K562 (cell line): ENCODE data around the gene MYL4.
"Not testable (repeated sequence)": the region's sequence is repeated elsewhere in the genome, so short reads cannot be mapped to it uniquely, and the experiment has no call there.

Experiments
- ADNP ChIP-seq: fragments of 200-800 bp; sonication (Bioruptor generic); IDR thresholded peaks from 2 replicates; pipeline ENCODE4 v1.6.1; 2016; ENCODE audit warnings: missing genetic modification characterization, missing compliant biosample characterization
- FOXM1 ChIP-seq, 2 experiments: fragments of 450-650 bp in 1 of 2; sonication (generic) in 1 of 2; formaldehyde crosslinking in 1 of 2; IDR thresholded peaks; 2 replicates each; pipeline versions ENCODE4 v1.6.1 to v1.9.0; 2017 to 2022; ENCODE audit warnings: low read depth in 2 of 2, mild to moderate bottlenecking in 2 of 2, missing genetic modification reagents in 1 of 2, moderate library complexity in 1 of 2
- NFYB ChIP-seq: IDR thresholded peaks from 2 replicates; pipeline ENCODE4 v1.6.1; 2011; ENCODE audit warnings: mild to moderate bottlenecking, moderate library complexity; ENCODE audit not compliant: insufficient read length; ENCODE audit errors: extremely low read depth
- POLR2AphosphoS5 ChIP-seq: IDR thresholded peaks from 2 replicates; pipeline ENCODE4 v1.6.1; 2011; ENCODE audit warnings: mild to moderate bottlenecking, low read depth, low read length, moderate library complexity; ENCODE audit not compliant: control insufficient read depth, insufficient read depth
- ZNF253 ChIP-seq: fragments of 250-450 bp; sonication (Bioruptor Pico); conservative IDR thresholded peaks from 2 replicates; pipeline ENCODE4 v1.6.1; 2021; ENCODE audit warnings: mild to moderate bottlenecking
- TF ChIP-seq, protein P1 (sequence below), 3 experiments: IDR thresholded peaks in 2 of 3; conservative IDR thresholded peaks in 1 of 3; 2 replicates each; pipeline ENCODE4 v1.5.1; 2011 to 2012; ENCODE audit warnings: low read length in 3 of 3, mild to moderate bottlenecking in 3 of 3, control low read depth in 2 of 3, improper control_type of control experiment in 1 of 3, inconsistent platforms in 1 of 3, low read depth in 1 of 3, mixed read lengths in 1 of 3, moderate library complexity in 1 of 3; ENCODE audit not compliant: insufficient read depth in 2 of 3
- TF ChIP-seq, protein P2 (sequence below): sonication (generic); formaldehyde crosslinking; IDR thresholded peaks from 2 replicates; pipeline ENCODE4 v1.8.1; 2023; ENCODE audit warnings: mild to moderate bottlenecking, missing genetic modification reagents

DNA sequence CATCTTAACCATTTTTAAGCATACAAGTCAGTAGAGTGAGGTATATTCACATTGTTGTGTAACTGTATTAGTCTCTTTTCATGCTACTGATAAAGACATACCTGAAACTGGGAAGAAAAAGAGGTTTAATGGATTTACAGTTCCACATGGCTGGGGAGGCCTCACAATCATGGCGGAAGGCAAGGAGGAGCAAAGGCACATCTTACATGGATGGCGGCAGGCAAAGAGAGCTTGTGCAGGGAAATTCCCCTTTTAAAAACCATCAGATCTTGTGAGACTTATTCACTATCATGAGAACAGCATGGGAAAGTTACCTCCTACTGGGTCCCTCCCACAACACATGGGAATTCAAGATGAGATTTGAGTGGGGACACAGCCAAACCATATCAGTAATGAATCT, 14.9 kb downstream of the MYL4 start:
- not testable (repeated sequence) for TF ChIP-seq NFYB; FOXM1 (IDR thresholded peaks at IDR 0.05; ENCODE audit: low read depth); FOXM1 (CRISPR knock-in tag; IDR thresholded peaks at IDR 0.05; ENCODE audit: low read depth); POLR2AphosphoS5; ZNF253 (CRISPR knock-in tag); ADNP (tag)
- TF ChIP-seq, protein P1, sequence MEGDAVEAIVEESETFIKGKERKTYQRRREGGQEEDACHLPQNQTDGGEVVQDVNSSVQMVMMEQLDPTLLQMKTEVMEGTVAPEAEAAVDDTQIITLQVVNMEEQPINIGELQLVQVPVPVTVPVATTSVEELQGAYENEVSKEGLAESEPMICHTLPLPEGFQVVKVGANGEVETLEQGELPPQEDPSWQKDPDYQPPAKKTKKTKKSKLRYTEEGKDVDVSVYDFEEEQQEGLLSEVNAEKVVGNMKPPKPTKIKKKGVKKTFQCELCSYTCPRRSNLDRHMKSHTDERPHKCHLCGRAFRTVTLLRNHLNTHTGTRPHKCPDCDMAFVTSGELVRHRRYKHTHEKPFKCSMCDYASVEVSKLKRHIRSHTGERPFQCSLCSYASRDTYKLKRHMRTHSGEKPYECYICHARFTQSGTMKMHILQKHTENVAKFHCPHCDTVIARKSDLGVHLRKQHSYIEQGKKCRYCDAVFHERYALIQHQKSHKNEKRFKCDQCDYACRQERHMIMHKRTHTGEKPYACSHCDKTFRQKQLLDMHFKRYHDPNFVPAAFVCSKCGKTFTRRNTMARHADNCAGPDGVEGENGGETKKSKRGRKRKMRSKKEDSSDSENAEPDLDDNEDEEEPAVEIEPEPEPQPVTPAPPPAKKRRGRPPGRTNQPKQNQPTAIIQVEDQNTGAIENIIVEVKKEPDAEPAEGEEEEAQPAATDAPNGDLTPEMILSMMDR (IDR thresholded peaks at IDR 0.05 in 2 of 3, conservative IDR thresholded peaks at IDR 0.05 in 1 of 3; ENCODE audit: insufficient read depth in 2 of 3, low read depth in 1 of 3, low read length in 3 of 3), result not testable (repeated sequence)
- TF ChIP-seq, protein P2, sequence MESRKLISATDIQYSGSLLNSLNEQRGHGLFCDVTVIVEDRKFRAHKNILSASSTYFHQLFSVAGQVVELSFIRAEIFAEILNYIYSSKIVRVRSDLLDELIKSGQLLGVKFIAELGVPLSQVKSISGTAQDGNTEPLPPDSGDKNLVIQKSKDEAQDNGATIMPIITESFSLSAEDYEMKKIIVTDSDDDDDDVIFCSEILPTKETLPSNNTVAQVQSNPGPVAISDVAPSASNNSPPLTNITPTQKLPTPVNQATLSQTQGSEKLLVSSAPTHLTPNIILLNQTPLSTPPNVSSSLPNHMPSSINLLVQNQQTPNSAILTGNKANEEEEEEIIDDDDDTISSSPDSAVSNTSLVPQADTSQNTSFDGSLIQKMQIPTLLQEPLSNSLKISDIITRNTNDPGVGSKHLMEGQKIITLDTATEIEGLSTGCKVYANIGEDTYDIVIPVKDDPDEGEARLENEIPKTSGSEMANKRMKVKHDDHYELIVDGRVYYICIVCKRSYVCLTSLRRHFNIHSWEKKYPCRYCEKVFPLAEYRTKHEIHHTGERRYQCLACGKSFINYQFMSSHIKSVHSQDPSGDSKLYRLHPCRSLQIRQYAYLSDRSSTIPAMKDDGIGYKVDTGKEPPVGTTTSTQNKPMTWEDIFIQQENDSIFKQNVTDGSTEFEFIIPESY (CRISPR knock-in tag), result peak; percentile 95
